Caco-2 (cell line): ENCODE results near the gene NSF. TPM values are rescaled to one million over a fixed set of nuclear protein-coding genes. Genes with fewer than 3 reads are reported as not detected.

Experiments used
- BruUV-seq: library from RNA; stranded (reverse); fragments of 400-500 nt; replicated peaks from 2 replicates; lab custom pipeline; 2021; lab: Mats Ljungman, UMichigan
- CTCF ChIA-PET: fragments of 300-600 bp; sonication (Branson Sonifier 250); formaldehyde crosslinking; loops from one replicate; lab custom pipeline; 2022; ENCODE audit warnings: antibody characterized with exemption; lab: Charles Lee
- POLR2A ChIA-PET: fragments of 300-600 bp; sonication (Branson Sonifier 250); formaldehyde crosslinking; loops from one replicate; lab custom pipeline; 2022; ENCODE audit warnings: antibody characterized with exemption; lab: Charles Lee
- DNase-seq, 2 experiments: peaks; one replicate each; pipeline versions ENCODE4 v3.0.0 to v3.0.0-alpha.2; 2020 to 2022
- H3K27me3 ChIP-seq: replicated peaks from 2 replicates; pipeline ENCODE4 v1.6.0; 2011; ENCODE audit warnings: low read length; ENCODE audit not compliant: control insufficient read depth, insufficient read depth
- H3K36me3 ChIP-seq: 2 replicates; pipeline ENCODE4 v1.5.1; 2011; ENCODE audit warnings: low read length; ENCODE audit not compliant: control insufficient read depth, insufficient read depth
- H3K4me1 ChIP-seq: fragments of 250-450 bp; sonication (Bioruptor Pico); 2 replicates; pipeline ENCODE4 v1.5.1; 2020; ENCODE audit warnings: mild to moderate bottlenecking
- H3K4me3 ChIP-seq: 2 replicates; pipeline ENCODE4 v1.5.1; 2011; ENCODE audit warnings: low read depth, mild to moderate bottlenecking, control low read depth, low read length
- H3K9me3 ChIP-seq: fragments of 250-450 bp; sonication (Bioruptor Pico); 2 replicates; pipeline ENCODE4 v1.5.1; 2020; ENCODE audit warnings: mild to moderate bottlenecking, moderate library complexity
- H3K27ac Mint-ChIP-seq: one replicate; pipeline ENCODE4 v1.8.0; 2022; ENCODE audit warnings: mixed read lengths; ENCODE audit not compliant: unreplicated experiment
- H3K27me3 Mint-ChIP-seq: one replicate; pipeline ENCODE4 v1.8.0; 2022; ENCODE audit warnings: mixed read lengths; ENCODE audit not compliant: insufficient read depth, unreplicated experiment
- H3K36me3 Mint-ChIP-seq: one replicate; pipeline ENCODE4 v1.8.0; 2022; ENCODE audit warnings: mild to moderate bottlenecking, mixed read lengths; ENCODE audit not compliant: insufficient read depth, unreplicated experiment
- H3K4me1 Mint-ChIP-seq: one replicate; pipeline ENCODE4 v1.8.0; 2022; ENCODE audit warnings: low read depth, mixed read lengths; ENCODE audit not compliant: unreplicated experiment
- H3K4me3 Mint-ChIP-seq: one replicate; pipeline ENCODE4 v1.8.0; 2022; ENCODE audit warnings: mild to moderate bottlenecking, moderate library complexity, mixed read lengths; ENCODE audit not compliant: unreplicated experiment
- H3K9me3 Mint-ChIP-seq: one replicate; pipeline ENCODE4 v1.8.0; 2022; ENCODE audit warnings: mixed read lengths; ENCODE audit not compliant: unreplicated experiment
- CTCF ChIP-seq, 2 experiments: fragments of 200-600 bp in 1 of 2; IDR thresholded peaks; 1 replicate in 1 of 2; 2 replicates in 1 of 2; pipeline versions ENCODE4 v1.5.1 to v1.8.0; 2011 to 2022; ENCODE audit warnings: antibody characterized with exemption in 1 of 2, control low read depth in 1 of 2, inconsistent platforms in 1 of 2, low read depth in 1 of 2, low read length in 1 of 2, mild to moderate bottlenecking in 1 of 2, moderate library complexity in 1 of 2; ENCODE audit not compliant: insufficient read depth in 1 of 2, severe bottlenecking in 1 of 2, unreplicated experiment in 1 of 2
- intact Hi-C: fragments of 100-400 bp; cut with micrococcal nuclease; formaldehyde crosslinking; loops from one replicate; pipeline ENCODE4 v1.10.0; 2022; ENCODE audit not compliant: unreplicated experiment
- total RNA-seq: library from RNA; stranded (reverse); gene quantifications from 2 replicates; pipeline ENCODE4 v1.2.3, GENCODE V29; 2022

Gene NSF
- total RNA-seq, 1 experiment from 2014 or later: 53.8 TPM

GRCh38 chr17:46782250-46782953 is 191.9 kb downstream of the NSF start:
- ChIA-PET CTCF (interaction anchor here (0.8 to 1.2 kb wide), 2 partner anchors 19 to 29 kb away, joined by 3 read pairs; no protein-coding TSS in a partner anchor), POLR2A (no interaction called here)
- DNase-seq: peak; percentile 74 to 82
- intact Hi-C loops: no loop called here
- peak overlapping the region; percentile 80 for H3K27ac Mint-ChIP-seq
- Histone ChIP-seq H3K9me3 (no peaks in the 10 kb centered on the region), H3K36me3 (no peaks in the 10 kb centered on the region), H3K4me1 (peaks cover 15% of the 10 kb centered on the region), H3K4me3 (no peak overlapping the region), H3K27me3 (no peaks in the 10 kb centered on the region)
- H3K4me3 Mint-ChIP-seq: no peak overlapping the region
- no peaks in the 10 kb centered on the region for H3K27me3 Mint-ChIP-seq
- H3K9me3 Mint-ChIP-seq: no peaks in the 10 kb centered on the region
- peak; percentile 91 to 95 for TF ChIP-seq CTCF (IDR thresholded peaks at IDR 0.05; ENCODE audit: insufficient read depth in 1 of 2, low read depth in 1 of 2, low read length in 1 of 2, severe bottlenecking in 1 of 2, unreplicated experiment in 1 of 2)
- no peaks in the 10 kb centered on the region for H3K36me3 Mint-ChIP-seq
- H3K4me1 Mint-ChIP-seq: peaks cover 7% of the 10 kb centered on the region
- BruUV-seq: no TSS peak

- H3K36me3 ChIP-seq: no peaks in the 10 kb centered on the region
- peaks cover 15% of the 10 kb centered on the region for H3K4me1 ChIP-seq
- no peaks in the 10 kb centered on the region for H3K27me3 Mint-ChIP-seq
- H3K9me3 ChIP-seq: no peaks in the 10 kb centered on the region
- DNase-seq: no peak
- intact Hi-C loops: no loop called here
- no peak overlapping the region for H3K4me3 Mint-ChIP-seq
- no peak for TF ChIP-seq CTCF (IDR thresholded peaks at IDR 0.05; ENCODE audit: insufficient read depth in 1 of 2, low read depth in 1 of 2, low read length in 1 of 2, severe bottlenecking in 1 of 2, unreplicated experiment in 1 of 2)
- H3K36me3 Mint-ChIP-seq: no peaks in the 10 kb centered on the region
- H3K4me1 Mint-ChIP-seq: peaks cover 7% of the 10 kb centered on the region
- CTCF ChIA-PET: interaction anchor here (0.8 to 1.2 kb wide), 2 partner anchors 20 to 28 kb away, joined by 3 read pairs; no protein-coding TSS in a partner anchor
- no peak overlapping the region for H3K27ac Mint-ChIP-seq
- no peaks in the 10 kb centered on the region for H3K9me3 Mint-ChIP-seq
- no peak overlapping the region for H3K4me3 ChIP-seq
- no peaks in the 10 kb centered on the region for H3K27me3 ChIP-seq
- no TSS peak for BruUV-seq
- POLR2A ChIA-PET: no interaction called here
Measured at GRCh38 chr17:46783031-46783593, 192.6 kb downstream of the NSF start.

GRCh38 chr17:46785696-46786095 is 195.2 kb downstream of the NSF start:
- H3K27ac Mint-ChIP-seq: peak overlapping the region; percentile 11
- H3K36me3 Mint-ChIP-seq: no peaks in the 10 kb centered on the region
- ChIA-PET CTCF (interaction anchor here (0.6 to 2.0 kb wide), 5 partner anchors 8 to 157 kb away, joined by 4 to 10 read pairs (median 6); no protein-coding TSS in a partner anchor), POLR2A (interaction anchor here (0.9 kb wide), 1 partner anchor 15 kb away, joined by 4 read pairs; no protein-coding TSS in a partner anchor)
- H3K27me3 Mint-ChIP-seq: no peaks in the 10 kb centered on the region
- Histone ChIP-seq H3K36me3 (no peaks in the 10 kb centered on the region), H3K9me3 (no peaks in the 10 kb centered on the region), H3K4me1 (peaks cover 15% of the 10 kb centered on the region), H3K4me3 (no peak overlapping the region), H3K27me3 (no peaks in the 10 kb centered on the region)
- BruUV-seq: no TSS peak
- DNase-seq: peak; percentile 76 to 86
- TF ChIP-seq CTCF (IDR thresholded peaks at IDR 0.05; ENCODE audit: insufficient read depth in 1 of 2, low read depth in 1 of 2, low read length in 1 of 2, severe bottlenecking in 1 of 2, unreplicated experiment in 1 of 2): peak in 1 of 2 experiments; percentile 7
- H3K9me3 Mint-ChIP-seq: no peaks in the 10 kb centered on the region
- peaks cover 7% of the 10 kb centered on the region for H3K4me1 Mint-ChIP-seq
- intact Hi-C loops: no loop called here
- H3K4me3 Mint-ChIP-seq: peak overlapping the region; percentile 10
